NOMO-1 treated with dmso at 0.1 percent for 144 hours (cell line): ENCODE results near the gene EVI2A.
"Not testable (repeated sequence)": the region's sequence is repeated elsewhere in the genome, so short reads cannot be mapped to it uniquely, and the experiment has no call there.

Experiments
- DNase-seq: peaks from one replicate; lab custom pipeline; 2025; ENCODE audit not compliant: unreplicated experiment; lab: John Stamatoyannopoulos, UW

EVI2A gene

GRCh38 chr17:31313982-31314781, 7.2 kb downstream of the EVI2A start, which contains the start of gene EVI2B:
TSS of gene EVI2B (minus strand) at chr17:31314054. CDS start at chr17:31305609, 8,445 bp downstream.
- DNase-seq = peak; percentile 86

DNA sequence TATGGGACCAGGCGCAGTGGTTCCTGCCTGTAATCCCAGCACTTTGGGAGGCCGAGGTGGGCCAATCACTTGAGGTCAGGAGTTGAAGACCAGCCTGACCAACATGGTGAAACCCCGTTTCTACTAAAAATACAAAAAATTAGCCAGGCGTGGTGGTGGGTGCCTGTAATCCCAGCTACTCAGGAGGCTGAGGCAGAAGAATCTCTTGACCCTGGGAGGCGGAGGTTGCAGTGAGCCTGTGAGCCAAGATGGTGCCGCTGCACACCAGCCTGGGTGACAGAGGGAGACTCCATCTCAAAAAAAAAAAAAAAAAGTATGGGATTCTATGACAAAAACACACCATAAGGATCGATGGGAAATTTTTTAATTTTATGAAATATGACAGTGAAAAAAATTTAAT, 9.2 kb downstream of the EVI2A start:
- not testable (repeated sequence) for DNase-seq

DNA sequence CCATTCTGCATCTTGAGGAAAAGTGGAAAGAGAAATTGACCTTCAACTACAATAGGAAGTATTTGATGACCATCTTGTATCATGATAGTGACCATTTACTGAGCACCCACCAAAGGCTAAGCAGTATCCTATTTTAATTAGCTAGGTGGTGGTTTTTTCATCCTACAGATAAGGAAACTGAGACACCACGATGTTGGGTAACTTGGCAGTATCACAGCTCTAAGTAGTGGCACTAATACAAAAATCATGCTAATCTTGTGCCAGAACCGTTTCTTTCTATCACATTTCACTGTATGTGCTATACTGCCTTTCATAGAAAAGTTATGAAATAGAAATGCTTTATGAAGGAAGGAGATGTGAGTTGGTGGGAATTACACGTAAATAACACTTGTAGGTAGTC, 9.9 kb downstream of the EVI2A start:
- DNase-seq = no peak

GRCh38 chr17:31310886-31311285, 10.5 kb downstream of the EVI2A start:
- DNase-seq = no peak

DNA sequence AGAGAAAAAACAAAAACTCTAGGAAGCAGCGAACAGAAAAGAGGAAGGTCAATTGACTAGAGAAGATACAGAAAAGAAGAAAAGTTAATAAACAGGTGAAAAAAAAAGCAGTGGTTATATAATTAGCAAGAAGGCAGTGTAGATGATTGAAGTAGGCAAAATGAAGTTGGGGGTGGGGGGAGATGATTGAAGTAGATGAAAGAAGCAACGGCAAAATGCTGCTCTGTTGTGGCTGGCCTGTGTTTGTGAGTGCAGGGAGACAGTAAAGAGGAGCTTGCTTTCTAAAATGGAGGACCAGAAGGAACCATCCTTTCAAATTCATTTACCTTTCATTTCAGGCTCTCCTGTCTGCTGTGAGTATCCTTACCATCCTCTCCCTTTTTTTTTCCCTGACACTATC, 11.2 kb downstream of the EVI2A start:
- no peak for DNase-seq

DNA sequence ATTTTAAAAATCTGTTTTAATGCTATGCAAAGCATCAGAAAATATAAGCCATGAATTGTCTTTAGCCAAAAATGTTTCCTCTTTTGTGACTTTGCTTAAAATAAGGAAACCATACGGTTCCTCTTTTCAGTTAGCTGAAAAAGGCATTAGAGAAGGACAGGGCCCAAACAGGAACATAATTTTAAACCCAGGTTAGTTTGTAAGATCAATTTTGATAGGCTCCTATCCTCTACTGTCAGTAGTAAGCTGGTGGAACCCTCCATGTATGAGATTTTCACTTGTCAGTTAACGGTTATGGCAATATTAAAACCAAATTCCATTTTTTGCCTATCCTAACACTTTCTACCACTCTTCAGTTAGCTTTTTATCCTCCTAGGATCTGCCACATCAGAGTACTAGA, 11.9 kb downstream of the EVI2A start:
- peak; percentile 86 for DNase-seq

GRCh38 chr17:31308372-31309334, 12.8 kb downstream of the EVI2A start:
- peak; percentile 40 for DNase-seq

GRCh38 chr17:31307640-31308039, 13.8 kb downstream of the EVI2A start:
- no peak for DNase-seq

DNA sequence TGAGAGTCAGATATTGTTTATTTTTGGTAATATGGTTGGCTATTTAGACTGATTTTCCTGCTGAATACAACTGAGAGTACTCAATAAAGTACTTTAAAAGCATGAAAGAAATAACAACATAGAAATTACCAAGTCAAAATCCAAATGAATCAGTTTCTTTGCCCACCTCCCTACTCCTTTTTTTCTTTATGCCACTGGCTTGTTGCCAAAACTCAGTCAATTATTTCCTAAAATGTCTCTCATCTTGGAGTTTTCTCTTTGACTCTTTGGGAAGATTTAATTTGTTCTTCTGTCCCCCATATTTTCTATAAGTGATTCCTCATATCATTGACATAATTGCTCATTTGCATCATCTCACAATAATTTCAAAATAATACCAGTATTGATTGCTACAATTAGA, 21.8 kb downstream of the EVI2A start:
- DNase-seq = no peak

- DNase-seq = no peak
These were observed 24.3 kb downstream of the EVI2A start, which contains the start of gene OMG for GRCh38 chr17:31297090-31297489. TSS of gene OMG (minus strand) at chr17:31297239. CDS start at chr17:31296331, 908 bp downstream.

- no peak for DNase-seq
These were observed 25.3 kb downstream of the EVI2A start for GRCh38 chr17:31296142-31296541.

- no peak for DNase-seq
These were observed 25.9 kb downstream of the EVI2A start for GRCh38 chr17:31295489-31295871.

DNA sequence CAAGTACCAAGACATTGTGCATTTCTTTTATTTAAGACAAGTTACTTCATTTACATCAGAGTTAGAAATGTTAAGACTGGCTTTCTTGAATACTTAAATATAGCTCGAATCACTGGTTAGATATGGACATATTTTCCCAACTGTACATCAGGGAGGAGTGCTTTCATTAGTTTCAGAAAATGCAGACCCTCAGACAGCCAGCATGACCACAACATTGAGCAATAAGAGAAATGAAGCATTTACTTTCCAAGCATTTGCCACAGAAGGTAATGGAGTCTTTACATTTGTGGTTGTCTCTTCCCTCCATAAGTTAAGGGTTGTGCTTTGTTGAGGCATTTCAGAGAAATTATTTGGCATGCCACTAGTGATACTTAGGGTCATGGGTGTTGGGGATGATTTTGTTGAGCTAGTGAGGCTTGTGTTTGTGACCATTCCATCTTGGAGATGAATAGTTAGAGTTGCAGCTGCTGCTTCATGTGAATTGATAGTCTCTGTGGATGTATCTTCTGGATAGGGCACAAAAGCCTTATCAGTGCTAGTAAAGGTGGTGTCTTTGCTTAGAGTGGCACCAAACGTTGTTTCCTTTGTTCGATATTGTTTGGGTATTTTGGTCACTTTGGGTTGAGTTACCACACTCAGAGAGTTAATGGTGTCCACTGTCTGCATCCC, 26.5 kb downstream of the EVI2A start:
- no peak for DNase-seq

GRCh38 chr17:31294231-31294630, 27.2 kb downstream of the EVI2A start:
- DNase-seq = no peak

DNA sequence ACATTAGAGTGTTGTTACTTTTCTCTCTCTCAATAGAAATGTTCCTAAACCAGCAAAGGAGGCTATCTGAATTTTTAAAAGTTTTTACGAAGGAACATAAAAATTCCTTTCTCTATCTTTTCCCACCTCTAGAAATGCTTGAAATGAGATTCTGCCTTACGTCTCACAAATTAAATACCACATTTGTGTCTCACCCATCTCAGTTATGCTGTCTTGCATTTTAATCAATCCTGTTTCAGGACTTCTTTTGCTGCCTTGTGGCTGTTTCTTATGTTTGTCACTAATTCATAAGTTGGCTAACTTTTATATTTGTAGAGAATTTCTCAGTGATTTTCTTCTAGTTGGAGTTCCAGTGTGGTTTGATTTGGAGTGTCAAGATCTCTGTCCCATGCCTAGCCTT, 27.8 kb downstream of the EVI2A start:
- DNase-seq = no peak

GRCh38 chr17:31291820-31292219, 29.6 kb downstream of the EVI2A start:
- DNase-seq = no peak

GRCh38 chr17:31289790-31290189, 31.6 kb downstream of the EVI2A start:
- DNase-seq = no peak

GRCh38 chr17:31287932-31288331, 33.5 kb downstream of the EVI2A start:
- DNase-seq = not testable (repeated sequence)

DNA sequence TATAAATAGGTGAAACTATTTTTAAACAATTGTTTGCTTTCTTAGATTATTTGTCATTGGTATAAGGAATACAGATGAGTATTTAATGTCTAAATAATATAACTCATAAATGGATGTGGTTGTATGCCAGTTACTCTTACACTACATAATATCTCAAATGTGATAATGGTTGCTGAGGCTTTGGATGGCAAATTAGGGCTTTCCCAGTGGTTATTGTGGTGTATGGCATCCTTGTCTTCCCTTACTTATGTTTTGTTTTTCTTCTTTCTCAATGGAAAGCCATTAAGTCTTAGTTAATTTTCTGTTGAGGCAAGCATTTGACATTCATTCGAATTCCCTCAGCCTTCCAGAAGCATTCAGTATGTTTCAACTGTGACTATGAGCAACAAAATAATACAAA, 34.8 kb downstream of the EVI2A start:
- no peak for DNase-seq

DNA sequence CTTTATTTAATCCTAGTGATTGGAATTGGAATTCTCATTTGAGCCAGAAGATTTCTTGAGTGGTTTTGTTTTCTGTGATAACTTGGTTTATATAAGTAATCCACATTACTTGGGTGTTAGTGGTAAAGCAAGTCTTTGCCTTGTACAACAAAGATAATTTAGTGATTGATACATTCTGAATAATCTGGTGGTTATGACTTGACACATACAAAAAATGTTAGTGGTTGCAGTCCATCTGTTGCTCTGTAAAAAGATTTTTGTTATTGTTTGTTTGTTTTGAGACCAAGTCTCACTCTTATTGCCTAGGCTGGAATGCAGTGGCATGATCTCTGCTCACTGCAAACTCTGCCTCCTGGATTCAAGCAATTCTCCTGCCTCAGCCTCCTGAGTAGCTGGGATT, 37.6 kb downstream of the EVI2A start:
- DNase-seq = no peak

DNA sequence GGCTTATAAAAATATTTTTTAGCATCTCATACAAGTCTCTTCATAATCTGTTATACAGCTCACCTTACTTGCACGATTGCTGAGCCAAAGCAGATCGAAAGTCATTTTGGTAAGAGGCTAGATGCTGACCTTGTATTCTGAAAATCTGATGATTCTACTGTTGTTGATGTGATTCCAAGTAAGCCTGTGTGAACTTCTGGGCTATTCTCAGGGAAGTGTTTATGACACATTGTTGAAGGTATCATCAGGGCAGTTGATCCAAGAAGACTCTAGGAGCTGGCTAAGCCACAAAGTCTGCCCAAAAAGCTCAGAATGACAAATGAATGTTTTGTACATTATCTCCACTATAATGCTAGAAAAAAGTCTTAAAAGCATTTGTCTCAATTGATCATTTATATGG, 40.4 kb downstream of the EVI2A start:
- DNase-seq = no peak
